HepG2 (cell line): ENCODE results near the gene WIZ. TPM values are rescaled to one million over a fixed set of nuclear protein-coding genes. Genes with fewer than 3 reads are reported as not detected.

Experiments
- ELF4 ChIP-seq: sonication (generic); formaldehyde crosslinking; IDR thresholded peaks from 2 replicates; pipeline ENCODE4 v1.5.0; 2020; ENCODE audit warnings: missing genetic modification reagents, mild to moderate bottlenecking, moderate library complexity, borderline replicate concordance
- FOSL2 ChIP-seq: sonication (generic); formaldehyde crosslinking; IDR thresholded peaks from 2 replicates; pipeline ENCODE4 v1.4.0; 2020; ENCODE audit warnings: missing genetic modification reagents
- FOXC1 ChIP-seq: sonication (generic); formaldehyde crosslinking; IDR thresholded peaks from 2 replicates; pipeline ENCODE4 v1.8.0; 2022; ENCODE audit warnings: mild to moderate bottlenecking, missing genetic modification reagents, borderline replicate concordance
- FOXP4 ChIP-seq: sonication (generic); formaldehyde crosslinking; IDR thresholded peaks from 2 replicates; pipeline ENCODE4 v1.4.0; 2020; ENCODE audit warnings: missing genetic modification reagents
- HNRNPLL ChIP-seq: fragments of 200-400 bp; formaldehyde crosslinking; IDR thresholded peaks from 2 replicates; pipeline ENCODE4 v1.6.1; 2017; ENCODE audit warnings: mild to moderate bottlenecking, low read depth, low read length; ENCODE audit not compliant: poor library complexity, severe bottlenecking
- MED8 ChIP-seq: sonication (generic); formaldehyde crosslinking; IDR thresholded peaks from 2 replicates; pipeline ENCODE4 v1.8.1; 2023; ENCODE audit warnings: mild to moderate bottlenecking, missing genetic modification reagents; ENCODE audit not compliant: insufficient replicate concordance
- NBN ChIP-seq: fragments of 450-650 bp; conservative IDR thresholded peaks from 2 replicates; pipeline ENCODE4 v1.6.1; 2017
- PITX1 ChIP-seq: sonication (generic); formaldehyde crosslinking; IDR thresholded peaks from 2 replicates; pipeline ENCODE4 v1.5.1; 2020; ENCODE audit warnings: mild to moderate bottlenecking, missing genetic modification reagents
- SMYD3 ChIP-seq: sonication (generic); formaldehyde crosslinking; IDR thresholded peaks from 2 replicates; pipeline ENCODE4 v1.8.1; 2023; ENCODE audit warnings: mild to moderate bottlenecking, missing genetic modification reagents
- SOX5 ChIP-seq: IDR thresholded peaks from 2 replicates; pipeline ENCODE4 v1.6.1; 2016; ENCODE audit warnings: borderline replicate concordance
- STAG1 ChIP-seq: sonication (generic); formaldehyde crosslinking; IDR thresholded peaks from 2 replicates; pipeline ENCODE4 v1.4.0; 2020; ENCODE audit warnings: missing genetic modification reagents
- ZBTB4 ChIP-seq: sonication (generic); formaldehyde crosslinking; IDR thresholded peaks from 2 replicates; pipeline ENCODE4 v1.4.0; 2020; ENCODE audit warnings: missing genetic modification reagents, mild to moderate bottlenecking, borderline replicate concordance
- ZNF205 ChIP-seq: IDR thresholded peaks from 2 replicates; pipeline ENCODE4 v1.6.1; 2018; ENCODE audit warnings: missing biosample characterization, missing genetic modification reagents
- ZNF34 ChIP-seq: sonication (generic); formaldehyde crosslinking; IDR thresholded peaks from 2 replicates; pipeline ENCODE4 v1.4.0; 2020; ENCODE audit warnings: mild to moderate bottlenecking, missing genetic modification reagents, borderline replicate concordance
- ZSCAN21 ChIP-seq: sonication (generic); formaldehyde crosslinking; IDR thresholded peaks from 2 replicates; pipeline ENCODE4 v1.8.0; 2022; ENCODE audit warnings: mild to moderate bottlenecking, missing genetic modification reagents, moderate library complexity, borderline replicate concordance
- polyA plus RNA-seq, 8 experiments: library from polyadenylated mRNA; depleted of rRNA in 3 of 8; stranded (reverse) in 7 of 8; unstranded in 1 of 8; fragments of >200 nt; fragmentation: Illumina TruSeq in 4 of 8; extraction: Trizol in 4 of 8; gene quantifications; 2 replicates each; pipeline versions ENCODE4 v1.2.1 to v1.2.3, GENCODE V29; 2011 to 2016; ENCODE audit warnings: low read depth in 4 of 8, missing spikeins in 1 of 8, mixed read lengths in 1 of 8; ENCODE audit not compliant: insufficient read depth in 1 of 8
- total RNA-seq, 5 experiments: library from RNA; depleted of rRNA; stranded (reverse); fragments of >200 nt; fragmentation: Illumina TruSeq; extraction: Trizol; gene quantifications; 2 replicates each; pipeline ENCODE4 v1.2.3, GENCODE V29; 2016; ENCODE audit warnings: low read depth in 1 of 5
- TF ChIP-seq, protein P1 (sequence below): sonication (generic); formaldehyde crosslinking; IDR thresholded peaks from 2 replicates; pipeline ENCODE4 v1.5.0; 2020; ENCODE audit warnings: mild to moderate bottlenecking, missing genetic modification reagents, moderate library complexity
- TF ChIP-seq, protein P2 (sequence below): IDR thresholded peaks from 2 replicates; pipeline ENCODE4 v1.6.1; 2016; ENCODE audit warnings: missing compliant biosample characterization, missing genetic modification reagents, borderline replicate concordance
- TF ChIP-seq, protein P3 (sequence below): sonication (generic); formaldehyde crosslinking; IDR thresholded peaks from 2 replicates; pipeline ENCODE4 v1.4.0; 2020; ENCODE audit warnings: mild to moderate bottlenecking, missing genetic modification reagents

WIZ gene
- total and polyA plus RNA-seq, 2 of the 13 experiments (the other 11 are each of a cell fraction or from before 2014, with no cell fraction given), result 4.7 to 4.8 TPM

DNA sequence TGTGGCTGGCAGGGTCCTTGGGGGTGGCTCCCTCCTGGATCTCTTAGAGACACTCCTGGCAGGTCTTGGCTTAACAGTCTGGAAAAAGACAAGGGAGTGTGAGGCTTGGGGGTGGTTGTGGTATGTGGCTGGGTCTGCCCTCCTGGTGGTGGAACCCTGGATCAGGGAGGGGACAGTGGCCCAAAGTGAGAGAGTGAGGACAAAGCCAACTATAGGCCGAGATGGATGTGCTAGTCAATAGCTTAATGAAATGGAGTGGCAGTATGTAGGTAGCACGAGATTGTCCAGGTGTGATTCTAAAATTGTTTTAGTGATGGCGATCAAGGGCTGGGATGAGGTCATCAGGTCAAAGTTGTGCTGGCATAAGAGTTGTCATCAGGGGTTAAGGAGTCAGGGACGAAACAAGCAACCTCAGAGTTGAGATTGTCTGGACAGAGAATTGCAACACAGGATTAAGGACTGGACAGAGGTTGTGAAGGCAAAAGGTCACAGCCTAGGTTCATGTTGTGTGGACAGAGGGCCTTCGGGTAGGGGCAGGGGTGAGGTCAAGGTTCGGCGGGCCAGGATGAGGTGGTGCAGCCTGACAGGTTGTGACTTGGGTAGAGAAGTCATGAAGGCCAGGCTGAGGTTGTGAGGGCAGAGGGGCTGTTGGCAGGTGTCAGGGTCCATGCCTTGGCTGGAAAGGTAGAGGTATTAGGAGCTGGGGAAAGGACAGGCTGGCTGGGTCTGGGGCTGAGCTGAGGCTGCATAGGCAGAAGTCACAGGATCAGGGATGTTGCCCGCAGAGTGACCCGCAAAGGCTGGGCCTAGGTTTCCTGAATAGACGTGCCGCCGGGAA lies 19.1 kb upstream of the WIZ start (continued):
- TF ChIP-seq FOXP4 (CRISPR knock-in tag) (peak; percentile 18; the same call in 1 of the 2 replicates), FOXC1 (no peak), MED8 (no peak), SOX5 (CRISPR knock-in tag) (no peak), ZSCAN21 (no peak), FOSL2 (CRISPR knock-in tag) (peak; percentile 21; the same call in 1 of the 2 replicates), ZNF34 (CRISPR knock-in tag) (no peak), STAG1 (CRISPR knock-in tag) (no peak; the same call in 1 of the 2 replicates), ELF4 (CRISPR knock-in tag) (no peak), NBN (no peak), HNRNPLL (no peak), SMYD3 (CRISPR knock-in tag) (no peak), PITX1 (CRISPR knock-in tag) (peak; percentile 92), ZBTB4 (CRISPR knock-in tag) (no peak), ZNF205 (CRISPR knock-in tag) (no peak)
- TF ChIP-seq, protein P1, sequence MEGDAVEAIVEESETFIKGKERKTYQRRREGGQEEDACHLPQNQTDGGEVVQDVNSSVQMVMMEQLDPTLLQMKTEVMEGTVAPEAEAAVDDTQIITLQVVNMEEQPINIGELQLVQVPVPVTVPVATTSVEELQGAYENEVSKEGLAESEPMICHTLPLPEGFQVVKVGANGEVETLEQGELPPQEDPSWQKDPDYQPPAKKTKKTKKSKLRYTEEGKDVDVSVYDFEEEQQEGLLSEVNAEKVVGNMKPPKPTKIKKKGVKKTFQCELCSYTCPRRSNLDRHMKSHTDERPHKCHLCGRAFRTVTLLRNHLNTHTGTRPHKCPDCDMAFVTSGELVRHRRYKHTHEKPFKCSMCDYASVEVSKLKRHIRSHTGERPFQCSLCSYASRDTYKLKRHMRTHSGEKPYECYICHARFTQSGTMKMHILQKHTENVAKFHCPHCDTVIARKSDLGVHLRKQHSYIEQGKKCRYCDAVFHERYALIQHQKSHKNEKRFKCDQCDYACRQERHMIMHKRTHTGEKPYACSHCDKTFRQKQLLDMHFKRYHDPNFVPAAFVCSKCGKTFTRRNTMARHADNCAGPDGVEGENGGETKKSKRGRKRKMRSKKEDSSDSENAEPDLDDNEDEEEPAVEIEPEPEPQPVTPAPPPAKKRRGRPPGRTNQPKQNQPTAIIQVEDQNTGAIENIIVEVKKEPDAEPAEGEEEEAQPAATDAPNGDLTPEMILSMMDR, result no peak
- TF ChIP-seq, protein P2, sequence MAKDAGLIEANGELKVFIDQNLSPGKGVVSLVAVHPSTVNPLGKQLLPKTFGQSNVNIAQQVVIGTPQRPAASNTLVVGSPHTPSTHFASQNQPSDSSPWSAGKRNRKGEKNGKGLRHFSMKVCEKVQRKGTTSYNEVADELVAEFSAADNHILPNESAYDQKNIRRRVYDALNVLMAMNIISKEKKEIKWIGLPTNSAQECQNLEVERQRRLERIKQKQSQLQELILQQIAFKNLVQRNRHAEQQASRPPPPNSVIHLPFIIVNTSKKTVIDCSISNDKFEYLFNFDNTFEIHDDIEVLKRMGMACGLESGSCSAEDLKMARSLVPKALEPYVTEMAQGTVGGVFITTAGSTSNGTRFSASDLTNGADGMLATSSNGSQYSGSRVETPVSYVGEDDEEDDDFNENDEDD, result no peak
- TF ChIP-seq, protein P3, sequence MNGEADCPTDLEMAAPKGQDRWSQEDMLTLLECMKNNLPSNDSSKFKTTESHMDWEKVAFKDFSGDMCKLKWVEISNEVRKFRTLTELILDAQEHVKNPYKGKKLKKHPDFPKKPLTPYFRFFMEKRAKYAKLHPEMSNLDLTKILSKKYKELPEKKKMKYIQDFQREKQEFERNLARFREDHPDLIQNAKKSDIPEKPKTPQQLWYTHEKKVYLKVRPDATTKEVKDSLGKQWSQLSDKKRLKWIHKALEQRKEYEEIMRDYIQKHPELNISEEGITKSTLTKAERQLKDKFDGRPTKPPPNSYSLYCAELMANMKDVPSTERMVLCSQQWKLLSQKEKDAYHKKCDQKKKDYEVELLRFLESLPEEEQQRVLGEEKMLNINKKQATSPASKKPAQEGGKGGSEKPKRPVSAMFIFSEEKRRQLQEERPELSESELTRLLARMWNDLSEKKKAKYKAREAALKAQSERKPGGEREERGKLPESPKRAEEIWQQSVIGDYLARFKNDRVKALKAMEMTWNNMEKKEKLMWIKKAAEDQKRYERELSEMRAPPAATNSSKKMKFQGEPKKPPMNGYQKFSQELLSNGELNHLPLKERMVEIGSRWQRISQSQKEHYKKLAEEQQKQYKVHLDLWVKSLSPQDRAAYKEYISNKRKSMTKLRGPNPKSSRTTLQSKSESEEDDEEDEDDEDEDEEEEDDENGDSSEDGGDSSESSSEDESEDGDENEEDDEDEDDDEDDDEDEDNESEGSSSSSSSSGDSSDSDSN (CRISPR knock-in tag), result no peak
